GM18498 (cell line): ENCODE measurements around the gene NFASC.

Experiments
- ATAC-seq: cut with Tn5 transposase; IDR thresholded peaks from one replicate; pipeline ENCODE4 v1.9.1; 2021; ENCODE audit warnings: mild to moderate bottlenecking, moderate library complexity; ENCODE audit not compliant: unreplicated experiment

The NFASC gene

GRCh38 chr1:204997591-204998355 lies 127.1 kb downstream of the NFASC start:
- ATAC-seq = no peak

- no peak for ATAC-seq
These were observed 130.5 kb downstream of the NFASC start for GRCh38 chr1:205001162-205001561.

GRCh38 chr1:205002705-205003104 lies 132.0 kb downstream of the NFASC start:
- ATAC-seq = no peak

GRCh38 chr1:205003358-205004131 lies 132.9 kb downstream of the NFASC start:
- ATAC-seq = no peak

GRCh38 chr1:205004351-205004750 lies 133.7 kb downstream of the NFASC start:
- ATAC-seq = no peak

- no peak for ATAC-seq
These were observed 138.2 kb downstream of the NFASC start for GRCh38 chr1:205008896-205009295.

- no peak for ATAC-seq
These were observed 139.0 kb downstream of the NFASC start for GRCh38 chr1:205009670-205010069.

GRCh38 chr1:205012391-205013140 lies 141.9 kb downstream of the NFASC start:
- ATAC-seq = no peak

GRCh38 chr1:205013683-205014367 lies 143.2 kb downstream of the NFASC start:
- ATAC-seq = no peak

- ATAC-seq = no peak
These were observed 144.1 kb downstream of the NFASC start for GRCh38 chr1:205014783-205015182.

- ATAC-seq = no peak
These were observed 144.6 kb downstream of the NFASC start for GRCh38 chr1:205015241-205015640.

GRCh38 chr1:205016075-205016474 lies 145.4 kb downstream of the NFASC start:
- no peak for ATAC-seq

GRCh38 chr1:205016584-205016983 lies 145.9 kb downstream of the NFASC start:
- no peak for ATAC-seq

GRCh38 chr1:205017001-205017400 lies 146.3 kb downstream of the NFASC start:
- ATAC-seq = no peak

GRCh38 chr1:205017766-205018165 lies 147.1 kb downstream of the NFASC start:
- ATAC-seq = no peak

- no peak for ATAC-seq
These were observed 147.7 kb downstream of the NFASC start for GRCh38 chr1:205018381-205018780.

- no peak for ATAC-seq
These were observed 149.8 kb downstream of the NFASC start for GRCh38 chr1:205020466-205020865.

- no peak for ATAC-seq
These were observed 154.0 kb downstream of the NFASC start for GRCh38 chr1:205024679-205025078.

- ATAC-seq = no peak
These were observed 154.6 kb downstream of the NFASC start for GRCh38 chr1:205025239-205025638.

GRCh38 chr1:205026181-205026580 lies 155.5 kb downstream of the NFASC start:
- ATAC-seq = no peak

GRCh38 chr1:205028390-205028789 lies 157.7 kb downstream of the NFASC start:
- ATAC-seq = no peak
